Esophagus muscularis mucosa (tissue), 3 donors: ENCODE results near the gene GMEB2.

ENCODE experiments used
- POLR2A ChIP-seq: fragments of 450-650 bp; IDR thresholded peaks from one replicate; pipeline ENCODE4 v1.6.1; 2017; ENCODE audit warnings: antibody characterized with exemption, moderate library complexity, mild to moderate bottlenecking, low read depth
- POLR2AphosphoS5 ChIP-seq, 2 donors: sonication (generic); formaldehyde crosslinking; IDR thresholded peaks; one replicate each; pipeline ENCODE4 v1.6.1; 2017; ENCODE audit warnings: antibody characterized with exemption in 2 of 2
- TF ChIP-seq, protein P1 (sequence below), 3 experiments: fragments of 200-600 bp in 2 of 3; fragments of 450-650 bp in 1 of 3; sonication (generic) in 2 of 3; IDR thresholded peaks; one replicate each; pipeline ENCODE4 v1.5.1; 2017 to 2019; ENCODE audit warnings: antibody characterized with exemption in 3 of 3, mild to moderate bottlenecking in 2 of 3, moderate library complexity in 1 of 3

DNA sequence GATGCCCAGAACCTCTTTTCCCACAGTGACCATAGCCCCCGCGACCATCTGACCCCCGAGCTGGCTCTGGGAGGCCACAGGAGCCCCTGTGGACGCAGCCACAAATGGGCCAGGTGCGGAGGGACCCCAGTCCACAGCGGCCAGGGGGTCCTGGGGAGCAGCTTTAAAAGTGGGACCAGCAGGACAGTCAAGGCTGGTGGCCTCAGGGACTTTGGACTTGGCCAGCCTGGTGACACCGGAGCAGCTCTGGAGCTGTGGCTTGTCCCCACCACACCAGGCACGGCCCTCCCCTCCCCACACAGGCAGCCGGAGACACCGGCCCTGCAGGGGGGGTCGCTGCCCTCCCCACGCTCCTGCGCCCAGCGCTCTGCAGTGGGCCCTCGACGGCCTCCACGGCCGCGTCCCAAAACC, 69.4 kb downstream of the GMEB2 start:
- TF ChIP-seq, protein P1, sequence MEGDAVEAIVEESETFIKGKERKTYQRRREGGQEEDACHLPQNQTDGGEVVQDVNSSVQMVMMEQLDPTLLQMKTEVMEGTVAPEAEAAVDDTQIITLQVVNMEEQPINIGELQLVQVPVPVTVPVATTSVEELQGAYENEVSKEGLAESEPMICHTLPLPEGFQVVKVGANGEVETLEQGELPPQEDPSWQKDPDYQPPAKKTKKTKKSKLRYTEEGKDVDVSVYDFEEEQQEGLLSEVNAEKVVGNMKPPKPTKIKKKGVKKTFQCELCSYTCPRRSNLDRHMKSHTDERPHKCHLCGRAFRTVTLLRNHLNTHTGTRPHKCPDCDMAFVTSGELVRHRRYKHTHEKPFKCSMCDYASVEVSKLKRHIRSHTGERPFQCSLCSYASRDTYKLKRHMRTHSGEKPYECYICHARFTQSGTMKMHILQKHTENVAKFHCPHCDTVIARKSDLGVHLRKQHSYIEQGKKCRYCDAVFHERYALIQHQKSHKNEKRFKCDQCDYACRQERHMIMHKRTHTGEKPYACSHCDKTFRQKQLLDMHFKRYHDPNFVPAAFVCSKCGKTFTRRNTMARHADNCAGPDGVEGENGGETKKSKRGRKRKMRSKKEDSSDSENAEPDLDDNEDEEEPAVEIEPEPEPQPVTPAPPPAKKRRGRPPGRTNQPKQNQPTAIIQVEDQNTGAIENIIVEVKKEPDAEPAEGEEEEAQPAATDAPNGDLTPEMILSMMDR (IDR thresholded peaks at IDR 0.05): no peak
- no peak for TF ChIP-seq POLR2AphosphoS5 (IDR thresholded peaks at IDR 0.05)
- no peak for TF ChIP-seq POLR2A
